ACHN (cell line): ENCODE data around the gene POP4.
A peak's percentile ranks its signal among the peaks of the same experiment; 100 is the strongest.

Experiments used
- DNase-seq: peaks from one replicate; pipeline ENCODE4 v3.0.0-alpha.2; 2015
- in situ Hi-C: cut with HindIII; loops from 2 replicates; pipeline ENCODE4 v1.10.0; 2017; ENCODE audit warnings: low sequenced_read_pairs, low pct_ligation_motif_present, low pct_unique_long_range_greater_than_20kb

Gene POP4

GRCh38 chr19:29603308-29603707 is 2.8 kb upstream of the POP4 start:
- DNase-seq, result no peak

DNA sequence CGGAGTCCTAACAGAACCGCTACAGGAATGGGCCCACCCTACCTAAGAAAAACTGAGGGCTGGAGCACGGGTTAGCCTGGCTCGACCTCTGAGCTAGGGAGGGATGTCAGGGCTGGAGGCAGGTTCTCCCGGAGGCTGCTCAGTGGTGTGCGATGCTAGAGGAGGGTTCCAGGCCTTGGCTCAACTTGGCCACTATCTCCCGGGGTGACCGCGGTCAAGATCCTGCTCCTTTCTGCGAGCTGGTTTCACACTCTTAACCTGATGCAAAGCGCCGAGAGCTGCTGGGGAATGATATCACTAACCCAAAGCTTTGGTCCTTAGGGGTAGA is 301 bp downstream of the POP4 start:
- DNase-seq, result no peak

More at GRCh38 chr19:29603308-29603707, 2.8 kb upstream of the POP4 start:
- in situ Hi-C loops, result no loop called here

DNA sequence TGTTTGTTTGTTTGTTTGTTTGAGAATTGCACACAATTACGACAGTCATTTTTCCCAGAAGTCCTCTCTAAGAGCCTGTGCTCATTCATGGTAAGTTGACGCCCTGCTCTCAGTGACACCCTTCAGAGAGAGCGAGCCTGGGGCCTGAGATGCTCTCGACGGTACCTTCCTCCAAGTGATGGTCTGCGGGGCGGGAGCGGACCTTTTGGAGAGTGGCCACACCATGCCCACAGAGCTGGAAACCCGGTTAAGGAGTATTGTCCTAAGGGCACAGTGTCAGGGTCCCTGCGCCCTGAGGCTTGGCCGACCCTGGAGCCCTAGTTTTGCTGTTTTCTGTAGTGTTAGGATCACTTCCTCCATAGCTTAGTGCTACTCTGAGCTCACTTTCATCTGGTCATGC is 3.6 kb downstream of the POP4 start:
- in situ Hi-C loops, result no loop called here

More for the DNA sequence above, 301 bp downstream of the POP4 start:
- in situ Hi-C loops, result no loop called here

DNA sequence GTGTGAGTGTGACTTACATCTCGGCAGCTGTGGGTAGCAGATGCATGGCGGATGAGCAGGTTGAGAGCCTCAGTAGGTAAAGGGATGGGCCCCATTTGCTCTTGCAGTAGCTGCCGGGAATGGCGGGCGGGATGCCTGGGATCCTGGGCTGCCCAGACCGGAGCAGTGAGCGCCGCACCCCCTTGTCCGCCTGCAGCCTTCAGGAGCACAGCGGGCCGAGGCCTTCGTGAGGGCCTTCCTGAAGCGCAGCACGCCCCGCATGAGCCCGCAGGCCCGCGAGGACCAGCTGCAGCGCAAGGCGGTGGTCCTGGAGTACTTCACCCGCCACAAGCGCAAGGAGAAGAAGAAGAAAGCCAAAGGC is 4.1 kb downstream of the POP4 start:
- in situ Hi-C loops, result no loop called here
- no peak for DNase-seq

More for the DNA sequence above, 3.6 kb downstream of the POP4 start:
- no peak for DNase-seq

GRCh38 chr19:29610574-29611271 is 4.6 kb downstream of the POP4 start:
- peak; percentile 69 for DNase-seq
- in situ Hi-C loops, result no loop called here

- DNase-seq, result no peak
- in situ Hi-C loops, result no loop called here
These were observed 6.0 kb downstream of the POP4 start for GRCh38 chr19:29612121-29612520.

DNA sequence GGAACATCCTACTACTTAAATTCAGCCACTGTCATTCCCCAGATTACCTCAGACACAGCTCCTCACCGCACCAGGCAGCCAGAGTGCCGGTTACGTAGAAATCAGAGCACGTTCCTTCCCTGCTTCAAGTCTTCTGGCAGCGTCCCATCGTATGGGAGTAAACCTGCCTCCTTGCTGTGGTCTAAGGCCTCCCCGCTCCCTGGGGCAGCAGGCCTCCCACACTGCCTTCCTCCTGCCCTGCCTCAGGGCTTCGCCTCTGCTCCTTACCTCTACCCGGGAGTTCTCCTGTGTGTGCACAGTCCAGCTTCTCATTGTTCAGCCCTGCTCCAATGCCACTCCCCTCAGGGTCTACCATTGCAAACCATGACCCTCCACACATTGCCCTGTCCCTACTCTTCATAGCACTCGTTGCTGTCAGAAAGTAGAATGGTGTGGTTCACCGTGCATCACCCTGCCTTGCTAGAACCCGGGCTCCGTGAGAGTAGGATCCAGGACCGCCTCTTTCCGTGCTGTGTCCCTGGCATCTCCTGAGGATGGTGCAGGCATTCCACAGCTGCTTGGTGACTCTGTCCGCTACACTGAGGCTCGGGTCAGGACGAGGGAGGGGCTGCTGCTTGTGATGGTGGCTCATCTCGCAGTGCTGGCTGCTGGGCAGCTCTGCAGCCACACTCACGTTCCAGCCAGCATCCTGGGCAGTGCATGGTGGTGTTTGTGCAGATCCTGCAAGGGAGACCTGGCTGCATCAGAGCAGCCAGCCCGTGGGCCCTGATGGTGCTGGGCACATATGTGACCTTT is 6.9 kb downstream of the POP4 start:
- in situ Hi-C loops, result no loop called here

DNA sequence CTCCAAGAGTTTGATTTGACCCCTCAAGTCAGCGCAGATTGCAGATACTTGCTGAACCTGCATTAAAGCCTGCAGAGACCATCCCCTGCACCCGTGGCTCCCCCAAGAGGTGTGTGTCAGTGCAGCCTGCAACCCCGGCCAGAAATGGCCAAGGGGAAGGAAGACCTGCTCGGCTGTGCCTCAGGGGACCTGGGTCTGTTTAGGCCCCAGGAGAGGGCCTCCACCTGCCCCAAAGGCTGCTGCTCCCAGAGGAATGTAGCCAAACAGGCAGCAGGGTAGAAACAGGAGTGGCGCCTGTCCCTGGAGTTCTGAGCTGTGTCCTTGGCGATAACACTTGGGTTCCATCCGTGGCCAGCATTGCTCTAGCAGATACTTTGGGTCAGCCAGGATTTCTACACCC is 8.0 kb downstream of the POP4 start:
- no peak for DNase-seq
- in situ Hi-C loops, result no loop called here

More for the DNA sequence above, 6.9 kb downstream of the POP4 start:
- DNase-seq, result no peak

DNA sequence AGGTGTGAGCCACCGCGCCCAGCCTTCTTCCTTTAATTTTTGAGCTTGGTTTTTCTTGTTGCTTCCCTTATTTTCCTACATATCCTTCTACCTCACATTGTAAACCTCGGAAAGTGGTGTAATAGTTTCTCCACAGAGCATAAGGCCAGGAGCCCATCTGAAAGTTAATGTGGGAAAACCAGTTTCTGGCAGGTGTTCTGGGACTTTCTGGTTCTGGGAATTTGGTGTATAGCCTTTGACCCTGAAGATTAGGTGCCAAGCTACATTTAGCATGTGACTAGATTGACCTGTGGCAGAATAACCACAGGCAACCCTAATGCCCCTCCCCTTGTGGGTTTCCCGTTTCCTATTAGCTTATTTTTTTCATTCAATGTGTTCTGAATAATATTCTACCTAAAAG is 8.7 kb downstream of the POP4 start:
- in situ Hi-C loops, result no loop called here
- no peak for DNase-seq

DNA sequence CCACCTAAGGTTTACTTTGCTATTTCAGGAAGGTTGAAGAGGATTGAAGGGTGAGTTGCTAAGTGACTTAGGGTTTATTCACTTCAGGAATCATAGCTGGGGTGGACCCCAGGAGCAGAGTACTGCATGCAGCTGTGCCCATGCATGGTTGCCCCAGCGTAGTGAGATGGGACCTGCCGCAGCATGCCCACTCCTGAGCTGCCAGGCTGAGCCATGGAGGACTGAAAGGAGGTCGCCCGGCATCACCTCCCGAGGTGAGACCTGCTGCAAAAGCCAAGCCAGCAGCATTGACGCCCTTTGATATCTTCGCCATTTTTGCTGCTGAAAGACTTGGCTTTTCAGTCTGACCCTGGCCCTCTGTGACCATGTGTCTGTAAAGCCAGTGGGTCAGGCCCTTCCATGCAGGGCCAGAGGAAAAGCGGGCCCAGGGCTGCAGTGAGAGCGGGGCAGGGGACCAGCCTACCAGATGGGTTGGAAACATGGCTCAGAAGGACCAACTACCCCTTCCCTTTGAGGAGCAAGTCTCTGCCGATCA is 9.9 kb downstream of the POP4 start:
- no peak for DNase-seq
- in situ Hi-C loops, result no loop called here

- no peak for DNase-seq
- in situ Hi-C loops, result no loop called here
These were observed 10.5 kb downstream of the POP4 start for GRCh38 chr19:29616541-29616940.

GRCh38 chr19:29617366-29618266 is 11.5 kb downstream of the POP4 start:
- in situ Hi-C loops, result no loop called here
- no peak for DNase-seq

GRCh38 chr19:29618434-29618833 is 12.4 kb downstream of the POP4 start:
- in situ Hi-C loops, result no loop called here
- DNase-seq, result no peak

DNA sequence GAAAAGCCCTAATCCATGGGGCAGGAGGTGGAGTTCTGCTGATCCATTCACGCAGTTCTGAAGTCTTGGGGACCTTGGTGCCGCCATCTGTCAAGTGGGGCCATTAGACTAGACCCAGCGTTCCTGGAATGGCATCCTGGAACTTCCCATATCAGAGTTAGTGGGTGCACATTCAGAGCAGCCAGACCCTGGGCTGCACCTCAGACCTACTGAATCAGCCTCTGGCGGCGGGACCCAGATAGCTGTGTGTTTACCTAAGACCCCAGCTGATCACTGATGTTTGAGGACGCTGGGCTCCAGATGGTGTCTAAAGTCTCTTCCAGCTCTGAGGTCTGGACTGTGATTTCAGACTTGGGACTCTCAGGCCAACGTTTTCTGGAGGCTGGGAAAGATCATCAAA is 12.8 kb downstream of the POP4 start:
- in situ Hi-C loops, result no loop called here
- no peak for DNase-seq

- no peak for DNase-seq
- in situ Hi-C loops, result no loop called here
These were observed 14.9 kb downstream of the POP4 start for GRCh38 chr19:29620931-29621351.

- DNase-seq, result no peak
- in situ Hi-C loops, result no loop called here
These were observed 16.3 kb downstream of the POP4 start for GRCh38 chr19:29622166-29623070.

DNA sequence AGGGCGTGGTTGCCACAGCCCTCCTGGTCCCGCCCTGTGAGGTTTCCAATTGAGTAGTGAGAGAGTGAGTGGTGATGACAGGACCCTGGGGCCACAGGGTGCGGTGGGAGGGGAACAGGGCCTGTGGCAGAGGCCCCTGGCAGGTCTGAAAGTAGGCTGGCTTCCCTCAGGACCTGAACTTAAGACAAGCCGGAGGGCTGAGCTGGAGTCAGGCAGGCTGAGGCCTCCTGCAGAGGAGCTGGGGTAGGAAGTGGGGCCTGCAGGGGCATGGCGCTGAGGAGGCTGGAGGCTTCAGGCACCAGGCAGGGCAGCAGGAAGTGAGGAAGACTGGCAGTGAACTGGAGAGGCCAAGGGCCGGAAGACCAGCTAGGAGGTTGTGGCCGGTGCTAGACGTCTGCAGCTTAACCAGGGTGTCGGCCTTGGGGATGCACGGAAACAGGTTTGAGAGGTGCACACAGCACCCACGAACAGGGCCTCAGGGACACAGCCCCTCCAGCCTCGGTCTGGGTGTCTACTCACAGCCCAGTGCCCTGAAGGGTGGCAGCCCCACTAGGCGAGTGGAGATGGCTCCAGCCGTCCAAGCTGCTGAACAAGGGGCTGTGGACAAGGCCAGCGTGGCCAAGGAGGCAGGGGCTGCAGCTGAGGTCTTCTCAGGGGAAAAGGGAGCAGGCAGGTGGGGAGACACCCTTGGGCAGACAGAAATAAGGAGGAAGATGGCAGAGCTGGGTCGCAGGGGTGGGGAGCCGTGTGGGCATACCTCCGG is 17.8 kb downstream of the POP4 start:
- in situ Hi-C loops, result no loop called here
- no peak for DNase-seq
